ENCODE measurements around the gene RHBDL2. TPM values are rescaled to one million over a fixed set of nuclear protein-coding genes. Genes with fewer than 3 reads are reported as not detected.

RHBDL2 gene
- total RNA-seq, 2 donors from 2014 or later, result not detected

DNA sequence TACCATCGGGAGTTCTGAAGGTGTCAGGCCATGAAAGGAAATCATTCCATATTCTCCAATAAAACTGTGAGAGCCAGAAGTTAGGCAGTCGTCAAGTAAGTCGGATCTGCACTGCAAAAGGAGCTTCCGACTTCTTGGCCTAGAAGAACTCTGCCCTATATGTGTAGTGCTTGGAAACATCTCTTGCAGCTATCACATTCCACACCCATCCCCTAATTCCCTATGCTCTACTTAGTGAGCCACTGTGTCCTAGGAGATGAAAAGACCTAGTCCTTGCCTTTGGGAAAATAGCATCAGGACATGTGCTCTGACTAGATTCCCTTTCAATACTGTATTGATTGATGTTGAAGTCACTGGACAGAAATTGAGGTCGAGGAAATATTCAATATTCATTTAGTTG, 52.0 kb downstream of the RHBDL2 start:
- ATAC-seq (no peak), DNase-seq (no peak)
- no peaks in the 10 kb centered on the region for H3K27me3 Mint-ChIP-seq
- H3K4me1 Mint-ChIP-seq, result peaks cover 3% of the 10 kb centered on the region
- no peaks in the 10 kb centered on the region for H3K9me3 ChIP-seq (ENCODE audit: control insufficient read depth, low read length, poor library complexity, severe bottlenecking)
- H3K27ac Mint-ChIP-seq, result no peak overlapping the region
- H3K36me3 Mint-ChIP-seq (ENCODE audit: low read depth), result peaks cover 2% of the 10 kb centered on the region
- no peak overlapping the region for H3K4me3 Mint-ChIP-seq

DNA sequence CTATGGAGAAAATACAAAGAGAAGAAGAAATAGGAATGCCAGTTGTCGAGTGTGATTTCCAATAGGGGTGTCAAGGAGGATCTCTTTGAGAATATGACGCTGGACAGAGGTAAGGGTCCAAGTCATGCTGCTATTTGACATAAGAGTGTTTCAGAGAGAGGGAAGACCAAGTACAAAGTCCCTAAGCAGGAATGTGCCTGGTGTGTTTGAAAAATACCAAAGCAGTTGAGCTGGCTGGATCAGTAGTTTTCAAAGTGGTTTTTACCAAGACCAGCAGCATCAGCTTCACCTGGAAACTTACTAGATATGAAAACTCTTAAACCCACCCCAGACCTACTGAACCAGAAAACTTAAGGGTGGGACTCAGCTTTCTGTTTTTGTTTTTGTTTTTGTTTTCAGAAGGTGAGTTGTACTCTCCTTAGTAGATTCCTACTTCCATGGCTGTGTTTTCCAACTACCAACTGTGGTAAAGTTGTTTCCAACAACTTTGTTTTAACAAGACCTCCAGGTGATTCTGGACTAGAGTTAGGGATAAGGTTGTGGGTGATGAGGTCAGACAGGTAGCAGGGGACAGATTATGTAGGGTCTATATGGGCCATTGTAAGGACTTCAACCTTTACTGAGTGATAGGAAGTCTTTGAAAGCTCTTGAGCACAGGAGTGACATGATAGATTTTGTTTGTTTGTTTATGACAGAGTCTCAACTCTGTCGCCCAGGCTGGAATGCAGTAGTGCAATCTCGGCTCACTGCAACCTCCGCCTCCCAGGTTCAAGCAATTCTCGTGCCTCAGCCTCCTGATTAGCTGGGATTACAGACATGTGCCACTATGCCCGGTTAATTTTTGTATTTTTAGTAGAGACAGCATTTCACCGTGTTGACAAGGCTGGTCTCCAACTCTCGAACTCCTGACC, 53.0 kb downstream of the RHBDL2 start:
- no peak for DNase-seq
- Mint-ChIP-seq H3K27me3 (no peaks in the 10 kb centered on the region), H3K4me3 (no peak overlapping the region), H3K4me1 (peaks cover 3% of the 10 kb centered on the region), H3K36me3 (ENCODE audit: low read depth) (peaks cover 2% of the 10 kb centered on the region), H3K27ac (no peak overlapping the region)
- ATAC-seq, result no peak
- no peaks in the 10 kb centered on the region for H3K9me3 ChIP-seq (ENCODE audit: control insufficient read depth, low read length, poor library complexity, severe bottlenecking)

GRCh38 chr1:38885092-38885491, 56.5 kb downstream of the RHBDL2 start:
- H3K4me1 Mint-ChIP-seq, result no peaks in the 10 kb centered on the region
- H3K9me3 ChIP-seq (ENCODE audit: control insufficient read depth, low read length, poor library complexity, severe bottlenecking), result no peaks in the 10 kb centered on the region
- DNase-seq, result no peak
- ATAC-seq, result no peak
- no peak overlapping the region for H3K27ac Mint-ChIP-seq
- no peaks in the 10 kb centered on the region for H3K36me3 Mint-ChIP-seq (ENCODE audit: low read depth)
- H3K4me3 Mint-ChIP-seq, result no peak overlapping the region
- no peaks in the 10 kb centered on the region for H3K27me3 Mint-ChIP-seq

DNA sequence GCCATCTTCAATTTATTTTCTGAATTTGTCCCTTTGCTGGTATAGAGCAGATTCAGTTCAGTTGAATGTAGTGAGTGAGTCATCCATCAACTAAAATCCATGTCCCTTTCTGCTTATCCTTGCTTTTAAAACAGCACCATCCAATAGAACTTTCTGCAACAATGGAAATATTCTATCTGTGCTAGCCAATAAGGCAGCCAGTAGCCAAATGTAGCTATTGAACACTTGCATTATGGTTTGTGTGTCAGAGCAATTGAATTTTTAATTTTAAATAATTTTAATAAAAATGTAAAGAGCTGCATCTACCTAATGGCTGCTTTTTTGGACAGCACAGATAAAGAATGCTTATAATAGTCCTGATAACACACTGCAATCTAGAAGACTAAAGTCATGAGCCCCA, 60.1 kb downstream of the RHBDL2 start, which contains the start of gene GJA9:
TSS of gene GJA9 (minus strand) at position 101 of the 400 bp plus-strand sequence. CDS start 5,489 bp downstream, outside the sequence.
- no peaks in the 10 kb centered on the region for H3K36me3 Mint-ChIP-seq (ENCODE audit: low read depth)
- no peak within 1 kb of the TSS for H3K27ac Mint-ChIP-seq
- no peak for ATAC-seq
- no peaks in the 10 kb centered on the region for H3K27me3 Mint-ChIP-seq
- no peaks in the 10 kb centered on the region for H3K4me1 Mint-ChIP-seq
- H3K9me3 ChIP-seq (ENCODE audit: control insufficient read depth, low read length, poor library complexity, severe bottlenecking), result no peaks in the 10 kb centered on the region
- no peak within 1 kb of the TSS for H3K4me3 Mint-ChIP-seq
- no peak for DNase-seq

DNA sequence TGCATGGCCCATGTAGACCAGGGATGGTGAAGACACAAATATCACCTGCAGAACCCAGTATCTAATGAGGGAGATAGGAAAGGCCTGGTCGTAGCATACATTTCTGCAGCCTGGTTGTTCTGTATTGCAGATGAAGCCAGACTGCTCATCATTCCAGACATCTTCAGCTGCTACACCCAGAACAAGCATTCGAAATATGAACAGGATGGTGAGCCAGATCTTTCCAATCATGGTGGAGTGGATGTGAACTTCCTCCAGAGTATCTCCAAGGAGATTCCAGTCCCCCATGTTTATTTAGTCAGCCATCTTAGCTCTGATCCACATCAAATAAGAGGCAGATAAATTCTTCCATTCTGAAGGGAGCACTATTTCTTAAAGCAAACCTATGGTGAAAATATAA, 65.8 kb downstream of the RHBDL2 start:
- no peak overlapping the region for H3K27ac Mint-ChIP-seq

DNA sequence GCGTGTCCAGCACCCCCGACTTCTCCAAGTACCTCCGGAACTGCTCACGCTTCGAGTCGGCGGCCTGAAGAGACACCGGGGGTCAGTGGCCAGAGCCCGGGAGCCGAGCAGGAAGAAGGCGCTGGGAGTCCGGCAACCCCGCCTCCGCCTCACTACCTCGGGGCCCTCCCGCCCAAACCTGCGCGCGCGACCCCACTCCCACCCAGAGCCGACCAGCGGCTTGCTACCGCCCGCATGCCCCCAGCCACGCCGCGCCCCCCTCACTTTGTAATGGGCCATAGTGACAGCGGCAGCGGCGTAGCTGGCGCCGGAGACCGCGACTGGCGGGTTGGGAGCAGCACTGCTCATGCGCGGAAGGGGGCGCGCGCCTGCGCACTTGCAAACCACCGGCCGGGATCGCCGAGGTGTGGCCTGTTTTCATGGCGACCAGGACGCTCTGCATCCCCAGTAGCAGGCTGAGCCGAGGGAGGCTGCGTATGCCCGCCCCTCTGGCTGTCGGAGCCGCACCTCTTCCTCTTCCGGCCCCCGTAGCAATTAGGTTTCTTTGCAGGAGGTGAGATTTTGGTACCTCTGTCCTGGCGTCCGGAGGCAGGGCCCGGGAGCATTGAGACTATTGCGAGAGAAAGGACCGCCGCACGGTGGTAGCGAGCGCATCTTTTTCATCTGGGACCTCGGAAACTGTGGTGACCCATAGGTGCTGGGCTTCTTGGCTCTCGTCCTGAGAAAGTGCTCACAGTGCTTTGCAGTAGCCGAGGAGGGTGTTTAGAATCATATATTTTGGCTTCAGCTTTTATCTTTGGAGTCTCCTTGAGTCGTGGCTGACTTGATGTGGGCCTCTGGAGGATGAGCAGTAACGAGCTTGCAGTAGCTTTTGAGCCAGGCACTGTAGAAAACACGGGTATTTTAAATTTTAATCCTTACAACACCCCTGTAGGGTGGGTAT, 68.3 kb downstream of the RHBDL2 start, which contains the start of gene MYCBP:
TSS of gene MYCBP (minus strand) at position 322 of the 943 bp plus-strand sequence. CDS start at position 279, 43 bp downstream.
- H3K27me3 Mint-ChIP-seq, result no peaks in the 10 kb centered on the region
- peaks cover 21% of the 10 kb centered on the region for H3K4me1 Mint-ChIP-seq
- peak within 1 kb of the TSS; percentile 89 for H3K4me3 Mint-ChIP-seq
- peak within 1 kb of the TSS; percentile 92 for H3K27ac Mint-ChIP-seq
- peak; percentile 95 to 98 (median 95) for DNase-seq
- H3K9me3 ChIP-seq (ENCODE audit: control insufficient read depth, low read length, poor library complexity, severe bottlenecking), result no peaks in the 10 kb centered on the region
- peak; percentile 99 for ATAC-seq
- no peaks in the 10 kb centered on the region for H3K36me3 Mint-ChIP-seq (ENCODE audit: low read depth)

More for the DNA sequence above, 65.8 kb downstream of the RHBDL2 start:
- no peaks in the 10 kb centered on the region for H3K36me3 Mint-ChIP-seq (ENCODE audit: low read depth)
- H3K4me3 Mint-ChIP-seq, result no peak overlapping the region
- no peaks in the 10 kb centered on the region for H3K27me3 Mint-ChIP-seq
- peaks cover 19% of the 10 kb centered on the region for H3K4me1 Mint-ChIP-seq
- no peaks in the 10 kb centered on the region for H3K9me3 ChIP-seq (ENCODE audit: control insufficient read depth, low read length, poor library complexity, severe bottlenecking)
- ATAC-seq (no peak), DNase-seq (no peak)

- Mint-ChIP-seq H3K27ac (peak overlapping the region; percentile 92), H3K4me3 (peak overlapping the region; percentile 89), H3K36me3 (ENCODE audit: low read depth) (peaks cover 3% of the 10 kb centered on the region), H3K4me1 (peaks cover 26% of the 10 kb centered on the region), H3K27me3 (no peaks in the 10 kb centered on the region)
- ATAC-seq (peak; percentile 26), DNase-seq (peak; percentile 11 to 20 (median 13))
- no peaks in the 10 kb centered on the region for H3K9me3 ChIP-seq (ENCODE audit: control insufficient read depth, low read length, poor library complexity, severe bottlenecking)
These were observed 69.1 kb downstream of the RHBDL2 start for GRCh38 chr1:38872401-38873026.

DNA sequence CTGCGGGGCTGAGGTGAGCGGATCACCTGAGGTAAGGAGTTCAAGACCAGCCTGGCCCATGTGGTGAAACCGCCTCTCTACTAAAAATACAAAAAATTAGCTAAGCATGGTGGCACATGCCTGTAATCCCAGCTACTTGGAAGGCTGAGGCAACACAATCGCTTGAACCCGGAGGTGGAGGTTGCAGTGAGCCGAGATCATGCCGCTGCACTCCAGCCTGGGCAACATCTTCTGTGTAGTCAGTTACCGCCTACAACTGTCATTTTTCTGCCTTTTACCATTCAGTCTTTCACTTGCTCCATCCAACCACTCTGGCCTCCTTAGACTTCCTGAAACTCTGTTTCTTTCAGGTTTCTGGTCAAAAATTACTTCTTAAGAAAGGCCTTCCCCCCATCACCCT, 70.6 kb downstream of the RHBDL2 start:
- no peaks in the 10 kb centered on the region for H3K27me3 Mint-ChIP-seq
- ATAC-seq, result no peak

DNA sequence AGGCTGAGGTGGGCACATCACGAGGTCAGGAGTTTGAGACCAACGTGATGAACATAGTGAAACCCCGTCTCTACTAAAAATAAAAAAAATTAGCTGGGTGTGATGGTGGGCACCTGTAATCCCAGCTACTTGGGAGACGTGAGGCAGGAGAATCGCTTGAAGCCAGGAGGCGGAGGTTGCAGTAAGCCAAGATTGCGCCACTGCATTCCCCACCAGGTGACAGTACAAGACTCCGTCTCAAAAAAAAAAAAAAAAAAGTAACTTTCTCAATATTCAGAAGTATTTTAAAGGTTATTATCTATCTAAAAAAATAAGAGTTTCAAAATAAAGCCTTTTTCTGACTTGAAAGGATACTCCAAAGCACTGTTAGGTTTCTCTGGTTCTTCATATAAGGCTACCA, 74.4 kb downstream of the RHBDL2 start:
- Mint-ChIP-seq H3K36me3 (ENCODE audit: low read depth) (peaks cover 3% of the 10 kb centered on the region), H3K4me3 (no peak overlapping the region), H3K27me3 (no peaks in the 10 kb centered on the region), H3K4me1 (peaks cover 32% of the 10 kb centered on the region), H3K27ac (no peak overlapping the region)
- ATAC-seq (no peak), DNase-seq (no peak)
- no peaks in the 10 kb centered on the region for H3K9me3 ChIP-seq (ENCODE audit: control insufficient read depth, low read length, poor library complexity, severe bottlenecking)

More for the DNA sequence above, 70.6 kb downstream of the RHBDL2 start:
- no peaks in the 10 kb centered on the region for H3K9me3 ChIP-seq (ENCODE audit: control insufficient read depth, low read length, poor library complexity, severe bottlenecking)
- DNase-seq, result no peak
- H3K4me1 Mint-ChIP-seq, result peaks cover 26% of the 10 kb centered on the region
- no peak overlapping the region for H3K4me3 Mint-ChIP-seq
- H3K27ac Mint-ChIP-seq, result peak overlapping the region; percentile 92
- H3K36me3 Mint-ChIP-seq (ENCODE audit: low read depth), result peaks cover 3% of the 10 kb centered on the region

DNA sequence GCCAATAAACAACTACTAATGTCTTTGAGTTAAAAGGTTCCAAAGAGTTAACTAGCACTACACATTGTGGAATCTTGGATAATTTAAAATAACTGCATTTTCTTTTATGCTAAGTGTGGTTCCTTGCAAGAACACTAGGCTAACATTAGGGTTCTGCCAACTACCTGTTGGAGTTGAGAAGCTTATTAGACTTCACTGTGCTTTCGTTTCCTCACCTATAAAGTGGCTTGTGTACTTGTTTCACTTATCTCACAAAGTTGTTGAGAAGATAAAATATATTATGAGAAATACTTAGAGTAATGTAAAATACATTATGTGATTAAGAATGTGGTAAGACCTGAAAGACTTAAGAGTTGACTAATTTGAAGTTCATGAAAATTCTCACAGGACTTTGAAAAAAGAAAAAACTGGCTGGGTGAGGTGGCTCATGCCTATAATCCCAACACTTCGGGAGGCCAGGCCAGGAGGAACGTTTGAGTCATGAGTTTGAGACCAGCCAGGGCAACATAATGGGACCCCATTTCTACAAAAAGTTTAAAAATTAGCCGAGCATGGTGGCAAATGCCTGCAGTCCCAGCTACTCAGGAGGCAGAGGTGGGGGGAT, 76.4 kb downstream of the RHBDL2 start:
- H3K9me3 ChIP-seq (ENCODE audit: control insufficient read depth, low read length, poor library complexity, severe bottlenecking), result no peaks in the 10 kb centered on the region
- Mint-ChIP-seq H3K27me3 (no peaks in the 10 kb centered on the region), H3K4me1 (peaks cover 29% of the 10 kb centered on the region), H3K27ac (no peak overlapping the region), H3K36me3 (ENCODE audit: low read depth) (peaks cover 3% of the 10 kb centered on the region), H3K4me3 (no peak overlapping the region)
- DNase-seq (no peak), ATAC-seq (no peak)

DNA sequence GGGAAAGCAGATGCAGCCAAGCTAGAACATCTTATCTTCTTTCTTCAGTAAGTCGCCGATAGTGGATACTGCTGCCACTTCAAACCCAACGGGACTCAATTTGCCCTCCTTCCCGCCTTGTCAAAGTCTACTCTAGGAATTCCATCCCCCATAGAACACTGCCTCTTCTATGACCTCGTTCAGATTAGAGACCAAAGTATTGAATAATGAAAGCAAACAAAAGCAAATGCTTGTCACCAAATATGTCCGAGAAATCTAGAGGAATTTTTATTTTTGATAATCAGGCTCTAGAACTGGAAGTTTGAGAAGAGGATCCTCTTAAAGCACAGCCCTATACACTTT, 81.2 kb downstream of the RHBDL2 start:
- peaks cover 2% of the 10 kb centered on the region for H3K36me3 Mint-ChIP-seq (ENCODE audit: low read depth)
- H3K4me1 Mint-ChIP-seq, result peaks cover 36% of the 10 kb centered on the region
- no peak for DNase-seq
- H3K27me3 Mint-ChIP-seq, result no peaks in the 10 kb centered on the region
- H3K4me3 Mint-ChIP-seq, result peak overlapping the region; percentile 97
- H3K27ac Mint-ChIP-seq, result peak overlapping the region; percentile 94
- no peak for ATAC-seq
- H3K9me3 ChIP-seq (ENCODE audit: control insufficient read depth, low read length, poor library complexity, severe bottlenecking), result no peaks in the 10 kb centered on the region

GRCh38 chr1:38859561-38860453, 81.8 kb downstream of the RHBDL2 start, which contains the start of gene RRAGC:
Gene RRAGC (minus strand): TSS chr1:38859772. CDS start chr1:38859646, 126 bp downstream.
- Mint-ChIP-seq H3K4me1 (peaks cover 41% of the 10 kb centered on the region), H3K36me3 (ENCODE audit: low read depth) (peaks cover 6% of the 10 kb centered on the region), H3K4me3 (peak within 1 kb of the TSS; percentile 97), H3K27me3 (no peaks in the 10 kb centered on the region), H3K27ac (peak within 1 kb of the TSS; percentile 94)
- H3K9me3 ChIP-seq (ENCODE audit: control insufficient read depth, low read length, poor library complexity, severe bottlenecking), result no peaks in the 10 kb centered on the region
- DNase-seq (peak; percentile 97), ATAC-seq (peak; percentile 98)
